Osteocyte (in vitro differentiated cells): ENCODE measurements around the gene SPCS2. TPM values are rescaled to one million over a fixed set of nuclear protein-coding genes. Genes with fewer than 3 reads are reported as not detected.

Experiments used
- DNase-seq: peaks from one replicate; pipeline ENCODE4 v3.0.0; 2021; ENCODE audit warnings: mixed read lengths; ENCODE audit not compliant: unreplicated experiment; ENCODE audit errors: extremely low spot score
- H3K27ac Mint-ChIP-seq: one replicate; pipeline ENCODE4 v1.8.0; 2021; ENCODE audit warnings: mild to moderate bottlenecking, mixed read lengths; ENCODE audit not compliant: unreplicated experiment
- H3K27me3 Mint-ChIP-seq: one replicate; pipeline ENCODE4 v1.8.0; 2021; ENCODE audit warnings: mixed read lengths; ENCODE audit not compliant: unreplicated experiment
- H3K36me3 Mint-ChIP-seq: one replicate; pipeline ENCODE4 v1.8.0; 2021; ENCODE audit warnings: mixed read lengths; ENCODE audit not compliant: unreplicated experiment
- H3K4me1 Mint-ChIP-seq: one replicate; pipeline ENCODE4 v1.8.0; 2021; ENCODE audit warnings: mixed read lengths; ENCODE audit not compliant: unreplicated experiment
- H3K4me3 Mint-ChIP-seq: one replicate; pipeline ENCODE4 v1.8.0; 2021; ENCODE audit warnings: mild to moderate bottlenecking, moderate library complexity, mixed read lengths; ENCODE audit not compliant: unreplicated experiment
- H3K9me3 Mint-ChIP-seq: one replicate; pipeline ENCODE4 v1.8.0; 2021; ENCODE audit warnings: mixed read lengths; ENCODE audit not compliant: unreplicated experiment
- total RNA-seq: library from RNA; stranded (reverse); gene quantifications from 2 replicates; pipeline ENCODE4 v1.2.1, GENCODE V29; 2021
- TF ChIP-seq, protein P1 (sequence below): fragments of 200-600 bp; sonication (generic); IDR thresholded peaks from 2 replicates; pipeline ENCODE4 v1.5.0; 2021; ENCODE audit warnings: antibody characterized with exemption, mild to moderate bottlenecking, moderate library complexity

The SPCS2 gene
- total RNA-seq, 1 donor from 2014 or later = 153 TPM

DNA sequence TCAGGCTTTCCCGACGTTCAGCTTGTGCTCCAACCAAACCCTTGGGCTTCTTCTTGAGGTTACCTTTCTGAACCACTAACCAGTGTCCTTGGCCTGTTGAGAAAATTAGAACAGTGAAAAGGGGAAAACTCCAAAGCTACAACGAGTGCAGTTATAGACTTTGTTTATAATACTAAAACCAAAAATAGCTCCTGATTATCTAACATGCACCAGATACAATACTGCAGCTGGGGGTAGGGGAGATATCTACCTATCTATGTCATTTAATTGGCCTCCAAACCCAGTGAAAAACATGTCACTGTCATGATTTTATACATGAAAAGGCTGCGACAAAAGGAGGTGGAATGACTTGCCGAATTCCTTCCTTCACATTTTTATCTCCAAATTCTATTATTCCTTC is 12.1 kb upstream of the SPCS2 start:
- peaks cover 2% of the 10 kb centered on the region for H3K4me1 Mint-ChIP-seq
- no peaks in the 10 kb centered on the region for H3K9me3 Mint-ChIP-seq
- H3K36me3 Mint-ChIP-seq = peaks cover 35% of the 10 kb centered on the region
- DNase-seq = no peak
- TF ChIP-seq, protein P1, sequence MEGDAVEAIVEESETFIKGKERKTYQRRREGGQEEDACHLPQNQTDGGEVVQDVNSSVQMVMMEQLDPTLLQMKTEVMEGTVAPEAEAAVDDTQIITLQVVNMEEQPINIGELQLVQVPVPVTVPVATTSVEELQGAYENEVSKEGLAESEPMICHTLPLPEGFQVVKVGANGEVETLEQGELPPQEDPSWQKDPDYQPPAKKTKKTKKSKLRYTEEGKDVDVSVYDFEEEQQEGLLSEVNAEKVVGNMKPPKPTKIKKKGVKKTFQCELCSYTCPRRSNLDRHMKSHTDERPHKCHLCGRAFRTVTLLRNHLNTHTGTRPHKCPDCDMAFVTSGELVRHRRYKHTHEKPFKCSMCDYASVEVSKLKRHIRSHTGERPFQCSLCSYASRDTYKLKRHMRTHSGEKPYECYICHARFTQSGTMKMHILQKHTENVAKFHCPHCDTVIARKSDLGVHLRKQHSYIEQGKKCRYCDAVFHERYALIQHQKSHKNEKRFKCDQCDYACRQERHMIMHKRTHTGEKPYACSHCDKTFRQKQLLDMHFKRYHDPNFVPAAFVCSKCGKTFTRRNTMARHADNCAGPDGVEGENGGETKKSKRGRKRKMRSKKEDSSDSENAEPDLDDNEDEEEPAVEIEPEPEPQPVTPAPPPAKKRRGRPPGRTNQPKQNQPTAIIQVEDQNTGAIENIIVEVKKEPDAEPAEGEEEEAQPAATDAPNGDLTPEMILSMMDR = no peak
- no peak overlapping the region for H3K4me3 Mint-ChIP-seq
- no peak overlapping the region for H3K27ac Mint-ChIP-seq
- H3K27me3 Mint-ChIP-seq = no peaks in the 10 kb centered on the region

GRCh38 chr11:74937696-74938475 is 11.2 kb upstream of the SPCS2 start:
- H3K9me3 Mint-ChIP-seq = no peaks in the 10 kb centered on the region
- DNase-seq = no peak
- peaks cover 35% of the 10 kb centered on the region for H3K36me3 Mint-ChIP-seq
- no peaks in the 10 kb centered on the region for H3K27me3 Mint-ChIP-seq
- H3K4me3 Mint-ChIP-seq = no peak overlapping the region
- H3K27ac Mint-ChIP-seq = no peak overlapping the region
- peaks cover 5% of the 10 kb centered on the region for H3K4me1 Mint-ChIP-seq
- TF ChIP-seq, protein P1 = no peak

- Mint-ChIP-seq H3K9me3 (no peaks in the 10 kb centered on the region), H3K4me1 (peaks cover 13% of the 10 kb centered on the region)
- TF ChIP-seq, protein P1 = no peak
Measured at GRCh38 chr11:74941492-74941891, 7.6 kb upstream of the SPCS2 start.

GRCh38 chr11:74942073-74942759 is 6.8 kb upstream of the SPCS2 start:
- H3K27ac Mint-ChIP-seq = no peak overlapping the region
- no peaks in the 10 kb centered on the region for H3K9me3 Mint-ChIP-seq
- H3K4me1 Mint-ChIP-seq = peaks cover 13% of the 10 kb centered on the region
- peaks cover 12% of the 10 kb centered on the region for H3K36me3 Mint-ChIP-seq
- no peak for DNase-seq
- no peak overlapping the region for H3K4me3 Mint-ChIP-seq
- TF ChIP-seq, protein P1 = no peak
- no peaks in the 10 kb centered on the region for H3K27me3 Mint-ChIP-seq

More at GRCh38 chr11:74941492-74941891, 7.6 kb upstream of the SPCS2 start:
- H3K27ac Mint-ChIP-seq = no peak overlapping the region
- peaks cover 15% of the 10 kb centered on the region for H3K36me3 Mint-ChIP-seq
- no peak for DNase-seq
- H3K27me3 Mint-ChIP-seq = no peaks in the 10 kb centered on the region
- H3K4me3 Mint-ChIP-seq = no peak overlapping the region

DNA sequence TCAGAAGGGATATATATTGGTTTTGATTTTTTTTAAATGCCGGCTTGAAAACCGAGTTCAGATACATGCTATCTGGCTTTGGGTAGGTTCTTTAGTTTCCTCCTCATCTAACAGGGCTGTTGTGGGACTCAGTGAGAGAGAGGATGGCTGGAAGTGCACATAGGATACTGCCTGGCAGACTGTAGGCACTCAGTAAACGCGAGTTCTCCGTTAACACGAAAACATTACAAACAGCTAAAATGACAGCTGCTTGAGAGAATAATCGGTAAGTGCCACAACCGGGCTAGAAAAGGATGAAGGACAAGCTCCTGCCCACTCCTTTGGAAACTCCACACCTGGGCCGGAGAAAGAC is 544 bp upstream of the SPCS2 start:
- no peak for DNase-seq
- H3K36me3 Mint-ChIP-seq = peaks cover 4% of the 10 kb centered on the region
- peak overlapping the region; percentile 96 for H3K27ac Mint-ChIP-seq
- H3K9me3 Mint-ChIP-seq = no peaks in the 10 kb centered on the region
- TF ChIP-seq, protein P1 = no peak
- H3K4me3 Mint-ChIP-seq = peak overlapping the region; percentile 97
- no peaks in the 10 kb centered on the region for H3K27me3 Mint-ChIP-seq
- peaks cover 29% of the 10 kb centered on the region for H3K4me1 Mint-ChIP-seq
